ENCODE data around the gene QRFP.
"Not testable (repeated sequence)": the region's sequence is repeated elsewhere in the genome, so short reads cannot be mapped to it uniquely, and the experiment has no call there.

Gene QRFP

GRCh38 chr9:130858739-130859705, 37.6 kb downstream of the QRFP start:
- in situ Hi-C loops (cut with MboI; ENCODE audit: low sequenced_read_pairs): no loop called here

- in situ Hi-C loops (cut with MboI; ENCODE audit: low sequenced_read_pairs): no loop called here
These were observed 38.5 kb downstream of the QRFP start for GRCh38 chr9:130857864-130858738.

DNA sequence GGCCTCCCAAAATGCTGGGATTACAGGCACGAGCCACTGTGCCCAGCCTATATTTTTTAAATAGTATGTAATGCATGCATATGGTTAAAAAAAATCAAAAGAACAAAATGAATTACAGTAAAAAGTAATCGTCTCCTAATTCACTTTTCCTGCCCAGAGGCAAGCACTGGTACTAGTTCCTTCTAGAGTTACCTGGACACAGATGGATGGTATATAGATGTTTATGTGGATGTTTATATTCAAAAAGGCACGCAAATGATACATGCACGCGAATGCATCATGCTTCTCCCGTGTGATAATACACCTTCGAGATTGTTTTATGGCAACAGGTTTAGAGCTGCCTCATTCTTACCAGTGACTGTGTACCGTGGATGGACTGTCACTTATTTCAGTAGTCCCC, 40.1 kb downstream of the QRFP start:
- in situ Hi-C loops (cut with MboI; ENCODE audit: low sequenced_read_pairs): no loop called here

DNA sequence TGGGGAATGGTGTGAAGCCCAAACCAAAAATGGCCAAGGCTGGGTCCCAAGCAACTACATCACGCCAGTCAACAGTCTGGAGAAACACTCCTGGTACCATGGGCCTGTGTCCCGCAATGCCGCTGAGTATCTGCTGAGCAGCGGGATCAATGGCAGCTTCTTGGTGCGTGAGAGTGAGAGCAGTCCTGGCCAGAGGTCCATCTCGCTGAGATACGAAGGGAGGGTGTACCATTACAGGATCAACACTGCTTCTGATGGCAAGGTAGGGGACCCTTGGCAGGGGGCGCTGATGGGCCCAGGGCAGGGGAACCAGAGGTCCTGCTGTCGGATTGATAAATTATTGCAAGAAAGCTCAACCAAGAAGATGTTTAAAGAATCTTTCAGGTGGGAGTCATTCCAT, 41.8 kb downstream of the QRFP start:
- in situ Hi-C loops (cut with MboI; ENCODE audit: low sequenced_read_pairs): no loop called here

- in situ Hi-C loops (cut with MboI; ENCODE audit: low sequenced_read_pairs): no loop called here
These were observed 42.5 kb downstream of the QRFP start for GRCh38 chr9:130854092-130854491.

DNA sequence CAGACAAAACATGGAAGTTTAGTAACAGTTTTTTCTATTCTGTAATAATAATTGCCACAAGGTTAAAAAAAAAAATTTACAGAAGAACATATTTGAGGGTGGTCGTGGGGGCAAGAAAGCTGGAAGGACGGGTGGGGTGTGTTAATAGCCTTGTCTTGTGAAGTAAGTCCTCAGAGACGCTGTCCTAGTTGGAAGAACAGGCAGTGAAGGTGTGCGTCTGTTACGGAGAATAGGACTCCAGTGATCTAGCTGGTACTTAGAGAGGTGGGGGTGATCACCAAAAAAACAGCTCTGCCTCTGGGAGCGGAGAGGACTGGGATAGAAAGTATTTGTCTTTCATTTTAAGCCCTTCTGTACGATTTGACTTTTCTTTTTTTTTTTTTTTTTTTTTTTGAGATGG, 43.8 kb downstream of the QRFP start:
- in situ Hi-C loops (cut with MboI; ENCODE audit: low sequenced_read_pairs): no loop called here

- in situ Hi-C loops (cut with MboI; ENCODE audit: low sequenced_read_pairs): no loop called here
These were observed 47.3 kb downstream of the QRFP start for GRCh38 chr9:130849356-130849755.

- in situ Hi-C loops (cut with MboI; ENCODE audit: low sequenced_read_pairs): not testable (repeated sequence)
These were observed 48.1 kb downstream of the QRFP start for GRCh38 chr9:130848514-130848913.

DNA sequence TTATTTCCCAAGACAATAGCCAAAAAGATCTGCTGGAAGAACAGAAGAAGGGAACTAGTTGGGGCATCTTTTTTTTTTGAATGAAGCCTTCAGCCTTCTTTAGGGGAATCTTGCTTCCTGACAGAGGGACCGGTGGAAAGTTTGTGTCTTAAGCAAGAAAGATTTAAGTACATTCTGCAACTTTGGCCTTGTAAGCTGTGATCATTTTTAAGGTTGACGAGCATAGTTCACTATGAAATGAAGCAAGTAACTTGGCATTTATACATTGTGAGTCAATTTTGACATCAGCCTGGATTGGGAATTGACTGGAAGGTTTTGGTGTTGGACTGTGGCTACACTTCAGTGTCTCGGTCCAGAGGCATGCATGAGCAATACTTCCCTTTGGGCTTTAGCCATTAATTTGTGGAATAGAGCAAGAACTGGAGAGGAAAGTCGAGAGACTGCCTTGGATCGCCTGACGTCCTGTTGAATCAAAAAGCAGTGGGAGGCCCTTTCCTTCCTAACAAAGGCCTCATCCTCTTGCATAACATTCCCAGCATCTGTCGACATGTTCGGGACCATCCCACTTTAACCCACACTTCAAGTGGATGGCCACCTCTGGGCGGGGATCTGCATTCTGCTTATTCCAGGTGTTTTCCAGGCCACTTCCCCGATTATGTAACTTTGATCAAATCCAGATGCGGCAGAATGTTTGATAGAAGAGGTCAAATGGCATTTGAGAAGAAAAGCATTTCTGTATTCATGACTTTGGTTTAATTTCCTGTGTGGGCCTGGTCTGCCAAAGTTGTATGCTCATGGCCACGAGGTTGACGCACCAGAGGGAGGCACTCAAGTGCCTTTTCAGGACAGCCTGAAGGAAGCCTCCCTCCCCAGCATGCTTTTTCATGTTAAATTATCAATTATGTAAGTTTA, 49.0 kb downstream of the QRFP start:
- in situ Hi-C loops (cut with MboI; ENCODE audit: low sequenced_read_pairs): no loop called here

DNA sequence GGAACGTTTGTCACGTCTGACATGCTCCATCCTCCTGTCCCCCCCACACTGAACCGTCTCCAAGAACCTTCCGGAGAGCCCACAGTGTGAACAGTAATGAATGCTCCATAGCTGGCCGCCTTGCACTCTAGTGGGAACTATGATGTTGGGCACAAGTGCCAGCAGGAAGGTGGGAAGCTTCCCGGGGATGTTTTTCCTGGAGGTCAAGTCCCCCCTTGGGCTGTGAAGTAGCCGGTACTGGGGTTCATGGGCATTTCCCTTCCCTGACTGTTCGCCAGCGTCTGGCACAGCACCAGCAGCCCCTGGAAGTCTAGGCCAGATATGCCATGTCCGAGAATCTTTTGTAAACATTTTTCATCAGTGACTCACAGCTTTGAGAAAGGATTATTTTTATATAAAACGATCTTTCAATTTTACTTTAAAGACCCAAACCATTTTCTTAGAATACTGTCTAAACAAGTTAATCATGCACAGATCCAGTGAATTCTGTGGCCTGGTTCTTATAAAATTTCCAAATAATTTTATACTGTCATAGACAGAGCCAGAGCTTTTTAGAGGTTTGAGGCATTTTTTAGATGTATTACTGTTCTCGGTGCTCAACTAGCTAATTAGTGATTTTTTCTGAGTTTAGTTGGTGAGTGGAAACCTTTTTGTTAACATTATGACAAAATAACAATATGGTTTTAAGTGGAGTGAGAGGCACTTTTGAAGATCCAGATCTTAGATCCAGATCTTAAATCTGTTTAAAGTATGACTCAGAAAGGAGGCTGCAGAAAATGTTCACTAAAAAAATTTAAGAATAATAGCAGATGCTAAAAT, 49.9 kb downstream of the QRFP start:
- in situ Hi-C loops (cut with MboI; ENCODE audit: low sequenced_read_pairs): no loop called here

- in situ Hi-C loops (cut with MboI; ENCODE audit: low sequenced_read_pairs): no loop called here
These were observed 50.6 kb downstream of the QRFP start for GRCh38 chr9:130845901-130846481.

DNA sequence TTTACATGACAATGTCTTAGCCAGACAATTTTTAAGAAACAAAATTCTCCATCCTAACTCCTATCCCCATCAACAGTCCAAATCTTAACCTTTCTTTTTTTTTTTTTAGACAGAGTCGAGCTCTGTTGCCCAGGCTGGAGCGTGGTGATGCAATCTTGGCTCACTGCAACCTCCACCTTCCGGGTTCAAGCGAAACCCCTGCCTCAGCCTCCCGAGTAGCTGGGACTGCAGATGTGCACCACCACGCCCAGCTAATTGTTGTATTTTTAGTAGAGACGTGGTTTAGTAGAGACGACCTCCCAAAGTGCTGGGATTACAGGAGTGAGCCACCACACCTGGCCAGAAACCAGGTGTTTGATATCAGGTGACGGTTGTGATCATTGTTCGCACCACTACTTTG, 51.4 kb downstream of the QRFP start:
- in situ Hi-C loops (cut with MboI; ENCODE audit: low sequenced_read_pairs): no loop called here

DNA sequence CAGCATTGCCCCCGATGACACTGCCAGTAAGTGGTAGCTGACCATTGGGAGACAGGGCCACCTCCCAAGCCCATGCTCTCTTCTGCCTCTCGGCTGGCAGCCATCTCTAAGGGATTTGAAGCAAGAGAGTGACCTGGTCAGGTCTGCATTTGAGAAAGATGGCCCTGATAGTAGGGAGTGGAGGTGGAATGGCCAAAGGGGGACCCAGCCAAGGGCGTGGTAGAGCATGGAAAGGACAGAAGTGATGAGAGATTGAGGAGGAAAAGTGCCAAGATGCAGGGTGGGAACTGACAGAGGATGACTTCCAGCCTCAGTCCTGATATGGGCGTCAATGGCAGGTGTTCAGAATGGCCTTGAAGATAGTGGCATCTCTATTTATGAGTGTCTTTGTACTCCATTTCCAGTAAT, 52.6 kb downstream of the QRFP start:
- in situ Hi-C loops (cut with MboI; ENCODE audit: low sequenced_read_pairs): no loop called here

DNA sequence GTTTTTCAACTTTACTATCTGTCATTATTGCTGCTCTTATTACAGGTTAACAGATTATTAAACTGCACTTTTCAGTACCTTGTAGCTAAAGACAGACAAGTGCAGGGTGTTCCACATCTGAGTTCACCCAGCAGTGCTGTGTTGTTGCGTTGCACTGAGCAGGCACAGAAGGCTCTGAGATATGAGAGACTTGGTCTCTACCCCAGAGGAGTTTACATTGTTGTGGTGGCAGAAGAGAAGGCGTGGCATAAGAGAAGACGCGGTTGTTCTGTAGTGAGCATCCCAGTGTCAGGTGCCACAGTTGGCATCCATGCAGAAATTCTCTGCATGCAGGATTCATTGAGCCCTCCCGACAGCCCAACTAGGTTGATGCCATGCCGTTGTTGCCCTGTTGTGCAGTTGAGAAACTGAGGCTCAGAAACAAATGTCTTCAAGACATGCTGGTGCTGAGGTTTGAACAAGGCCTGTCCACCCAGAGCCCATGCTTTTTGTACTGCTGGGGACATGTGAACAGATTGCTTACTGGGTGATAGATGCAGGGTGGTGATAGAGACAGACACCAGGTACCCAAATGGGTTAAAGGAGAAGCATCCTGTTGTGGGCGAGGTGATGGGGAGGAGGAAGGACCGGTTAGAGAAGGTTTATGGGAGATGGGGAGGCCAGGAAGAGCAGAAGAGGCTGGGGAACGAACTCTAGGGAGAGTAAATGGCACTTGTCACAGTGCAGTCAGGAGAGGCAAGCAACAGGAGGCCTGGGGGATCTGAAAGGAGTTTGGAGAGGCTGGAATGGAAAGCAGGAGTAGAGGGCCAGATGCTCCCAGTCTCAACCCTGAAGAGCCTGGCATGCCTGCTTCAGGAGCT, 53.3 kb downstream of the QRFP start:
- in situ Hi-C loops (cut with MboI; ENCODE audit: low sequenced_read_pairs): no loop called here
